Measurements from ENCODE around the gene NAV2.
"Not testable (repeated sequence)": the region's sequence is repeated elsewhere in the genome, so short reads cannot be mapped to it uniquely, and the experiment has no call there.

- TF ChIP-seq CTCF, EZH2, EZH2phosphoT487 (IDR thresholded peaks at IDR 0.05): not testable (repeated sequence)
Measured at GRCh38 chr11:19960410-19960809, 247.8 kb downstream of the NAV2 start.

Measured in neural progenitor cell (in vitro differentiated cells).